Ovary (tissue), 9 donors: ENCODE measurements around the gene PIMREG. TPM values are rescaled to one million over a fixed set of nuclear protein-coding genes. Genes with fewer than 3 reads are reported as not detected.

Experiments
- DNase-seq, 5 donors: peaks; one replicate each; pipeline ENCODE4 v3.0.0-alpha.2; 2019 to 2020
- H3K27ac ChIP-seq, 2 donors: fragments of 200-600 bp; one replicate each; pipeline versions ENCODE4 v1.5.1 to v1.8.0; 2019 to 2022
- H3K27me3 ChIP-seq: fragments of 200-600 bp; one replicate; pipeline ENCODE4 v1.8.0; 2022
- H3K36me3 ChIP-seq: fragments of 200-600 bp; sonication (generic); one replicate; pipeline ENCODE4 v1.5.1; 2019
- H3K4me1 ChIP-seq: one replicate; pipeline ENCODE4 v1.8.1; 2013; ENCODE audit warnings: mild to moderate bottlenecking, moderate library complexity; ENCODE audit not compliant: insufficient read depth
- H3K4me3 ChIP-seq: fragments of 200-600 bp; sonication (generic); one replicate; pipeline ENCODE4 v1.5.1; 2017
- H3K9me3 ChIP-seq, 2 donors: fragments of 200-600 bp in 1 of 2; sonication (generic) in 1 of 2; one replicate each; pipeline versions ENCODE4 v1.5.1 to v1.8.1; 2013 to 2019; ENCODE audit warnings: mild to moderate bottlenecking in 1 of 2, moderate library complexity in 1 of 2
- CTCF ChIP-seq, 3 donors: fragments of 450-650 bp in 2 of 3; fragments of 200-600 bp in 1 of 3; IDR thresholded peaks; one replicate each; pipeline versions ENCODE4 v1.5.1 to v1.8.0; 2016 to 2022; ENCODE audit warnings: antibody characterized with exemption in 3 of 3, mild to moderate bottlenecking in 1 of 3
- EP300 ChIP-seq: sonication (generic); formaldehyde crosslinking; IDR thresholded peaks from one replicate; pipeline ENCODE4 v1.6.1; 2017; ENCODE audit warnings: antibody characterized with exemption
- POLR2A ChIP-seq: fragments of 450-650 bp; IDR thresholded peaks from one replicate; pipeline ENCODE4 v1.6.1; 2017; ENCODE audit warnings: antibody characterized with exemption, mild to moderate bottlenecking, moderate library complexity
- WGBS, 3 donors: extraction: QIAGEN DNeasy Blood & Tissue Kit in 1 of 3; methylation state at CpG; one replicate each; pipeline versions ENCODE4 v1.1.5 to v1.1.7; 2013 to 2017; 5-methylcytosine and 5-hydroxymethylcytosine counted together
- intact Hi-C, 4 donors: fragments of 100-400 bp; cut with DNase I; formaldehyde crosslinking; loops; one replicate each; pipeline versions ENCODE4 v1.11.0 to v1.15.1; 2022 to 2023
- polyA plus RNA-seq, 2 donors: library from polyadenylated mRNA; stranded (reverse); fragments of 200-250 nt in 1 of 2; fragments of 350-450 nt in 1 of 2; fragmentation: Illumina TruSeq in 1 of 2; extraction: RNeasy Lipid Tissue Mini Kit (QIAGEN cat#74804) in 1 of 2; gene quantifications; one replicate each; pipeline ENCODE4 v1.2.3, GENCODE V29; 2013 to 2014
- total RNA-seq, 7 donors: library from RNA; depleted of rRNA in 2 of 7; stranded (reverse); fragments of >200 nt in 2 of 7; fragmentation: NEBNext Ultra II Directional in 3 of 7; extraction: Animal tissue kit (Norgen Biotek cat#: 25700) in 3 of 7; gene quantifications; one replicate each; pipeline versions ENCODE4 v1.1.0 to v1.2.4, GENCODE V29; 2016 to 2023
- donor health status: DM: no; HTN: no; CAD: no; lungs with moderate emphysema.
- donor health status: DM: no; HTN: no; CAD: no.
- donor health status: Bipolar disorder and iron deficiency.
- donor health status: DM: yes; HTN: yes; CAD: no.
- donor health status: DM: no; HTN: no; CAD: no.
- donor health status: DM: yes; HTN: yes; CAD: no.

The PIMREG gene
- total and polyA plus RNA-seq, 9 donors = 0.20 to 4.7 (median 0.73) TPM; not detected in 1

DNA sequence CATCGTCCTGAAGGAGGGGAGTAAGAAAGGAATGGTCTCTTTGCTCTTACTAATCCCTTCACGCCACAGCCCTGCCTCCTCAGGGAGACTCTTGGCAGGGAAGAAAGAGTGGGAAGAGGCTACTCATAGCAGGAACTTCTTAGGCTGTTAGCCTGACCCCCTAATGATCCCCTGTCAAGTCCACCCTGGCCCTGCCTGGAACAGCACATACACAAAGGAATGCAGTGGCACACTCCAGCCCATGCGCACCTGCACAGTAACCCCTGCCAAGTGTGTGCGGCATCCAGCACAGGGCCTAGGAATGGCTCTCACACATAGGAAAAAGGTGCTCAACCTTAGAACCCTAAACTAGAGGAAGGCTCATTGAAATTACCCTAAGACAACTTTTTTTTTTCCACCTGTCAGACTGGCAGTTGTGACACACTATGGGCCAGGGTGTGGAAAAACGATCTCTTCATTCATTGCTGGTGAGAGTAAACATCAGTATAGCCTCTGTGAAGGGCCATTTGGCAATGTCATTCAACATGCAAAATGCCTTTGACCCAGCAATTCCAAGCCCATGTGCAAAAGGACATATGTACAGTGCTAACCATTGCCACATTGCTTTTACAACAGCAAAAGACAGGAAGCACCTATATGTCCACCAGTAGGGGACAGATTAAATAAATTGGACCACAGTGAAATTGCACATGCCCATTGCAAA is 50.1 kb downstream of the PIMREG start:
- H3K4me1 ChIP-seq = peaks cover 28% of the 10 kb centered on the region
- TF ChIP-seq EP300 (no peak), CTCF (IDR thresholded peaks at IDR 0.05) (no peak), POLR2A (no peak)
- no peak overlapping the region for H3K4me3 ChIP-seq
- WGBS, 3 donors = 58 to 70% (median 67%) methylated on average over 5 of the region's 5 CpGs
- no peaks in the 10 kb centered on the region for H3K36me3 ChIP-seq
- H3K27me3 ChIP-seq = no peaks in the 10 kb centered on the region
- H3K9me3 ChIP-seq = no peaks in the 10 kb centered on the region
- intact Hi-C loops = loop anchor here in 1 of 4 donors (5.0 kb wide), 1 partner anchor 58 kb away; no protein-coding TSS in a partner anchor
- DNase-seq = peak in 2 of 5 donors; percentile 30 to 55
- peak overlapping the region in 1 of 2 donors; percentile 75 for H3K27ac ChIP-seq

GRCh38 chr17:6495450-6496115 is 51.3 kb downstream of the PIMREG start:
- TF ChIP-seq CTCF (IDR thresholded peaks at IDR 0.05) (no peak), EP300 (no peak), POLR2A (no peak)
- intact Hi-C loops = no loop called here
- no peaks in the 10 kb centered on the region for H3K36me3 ChIP-seq
- H3K4me1 ChIP-seq = peaks cover 28% of the 10 kb centered on the region
- peak in 2 of 5 donors; percentile 27 to 34 for DNase-seq
- WGBS, 3 donors = 51 to 61% (median 57%) methylated on average over 15 of the region's 15 CpGs
- H3K27ac ChIP-seq = peak overlapping the region in 1 of 2 donors; percentile 36
- H3K27me3 ChIP-seq = no peaks in the 10 kb centered on the region
- H3K4me3 ChIP-seq = no peak overlapping the region
- H3K9me3 ChIP-seq = no peaks in the 10 kb centered on the region

DNA sequence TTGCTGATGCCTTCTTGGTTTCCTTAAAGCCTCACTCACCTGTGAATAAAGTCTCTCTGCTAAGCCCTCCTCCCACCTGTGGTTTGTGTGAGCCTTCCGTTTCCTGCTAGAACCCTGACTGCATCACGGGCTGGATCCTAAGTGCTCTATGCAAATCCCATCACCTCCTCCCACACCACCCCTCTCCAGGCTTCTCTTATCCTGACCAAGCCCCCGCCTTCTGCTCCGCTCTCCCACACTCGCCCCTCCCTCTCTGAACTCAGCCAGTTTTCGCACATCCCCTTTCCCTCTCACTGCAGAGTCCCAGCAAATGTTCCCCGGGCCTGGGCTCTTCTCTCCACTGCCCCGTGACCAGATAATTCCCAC is 51.8 kb downstream of the PIMREG start:
- Histone ChIP-seq H3K36me3 (no peaks in the 10 kb centered on the region), H3K27ac (peak overlapping the region in 1 of 2 donors; percentile 36), H3K4me1 (peaks cover 28% of the 10 kb centered on the region), H3K9me3 (no peaks in the 10 kb centered on the region), H3K4me3 (no peak overlapping the region), H3K27me3 (no peaks in the 10 kb centered on the region)
- WGBS, 3 donors = 7 to 12% (median 11%) methylated on average over 8 of the region's 8 CpGs
- intact Hi-C loops = no loop called here
- DNase-seq = peak in 3 of 5 donors; percentile 60 to 68 (median 62)
- TF ChIP-seq CTCF (IDR thresholded peaks at IDR 0.05) (no peak), EP300 (no peak), POLR2A (no peak)

GRCh38 chr17:6496640-6497441 is 52.6 kb downstream of the PIMREG start:
- Histone ChIP-seq H3K27me3 (no peaks in the 10 kb centered on the region), H3K9me3 (no peaks in the 10 kb centered on the region)

More at GRCh38 chr17:6496640-6497441, 52.6 kb downstream of the PIMREG start:
- intact Hi-C loops = no loop called here
- peaks cover 28% of the 10 kb centered on the region for H3K4me1 ChIP-seq
- DNase-seq = peak in 3 of 5 donors; percentile 9 to 37 (median 26)
- no peak overlapping the region for H3K4me3 ChIP-seq
- H3K36me3 ChIP-seq = no peaks in the 10 kb centered on the region
- TF ChIP-seq CTCF (IDR thresholded peaks at IDR 0.05) = no peak
- no peak for TF ChIP-seq POLR2A
- TF ChIP-seq EP300 = no peak
- peak overlapping the region; percentile 20 to 36 for H3K27ac ChIP-seq
- 59 to 68% (median 61%) methylated on average over 15 of the region's 15 CpGs for WGBS, 3 donors
